Measurements from ENCODE around the gene FOXO3B.
"Not testable (repeated sequence)": the region's sequence is repeated elsewhere in the genome, so short reads cannot be mapped to it uniquely, and the experiment has no call there.

FOXO3B gene

DNA sequence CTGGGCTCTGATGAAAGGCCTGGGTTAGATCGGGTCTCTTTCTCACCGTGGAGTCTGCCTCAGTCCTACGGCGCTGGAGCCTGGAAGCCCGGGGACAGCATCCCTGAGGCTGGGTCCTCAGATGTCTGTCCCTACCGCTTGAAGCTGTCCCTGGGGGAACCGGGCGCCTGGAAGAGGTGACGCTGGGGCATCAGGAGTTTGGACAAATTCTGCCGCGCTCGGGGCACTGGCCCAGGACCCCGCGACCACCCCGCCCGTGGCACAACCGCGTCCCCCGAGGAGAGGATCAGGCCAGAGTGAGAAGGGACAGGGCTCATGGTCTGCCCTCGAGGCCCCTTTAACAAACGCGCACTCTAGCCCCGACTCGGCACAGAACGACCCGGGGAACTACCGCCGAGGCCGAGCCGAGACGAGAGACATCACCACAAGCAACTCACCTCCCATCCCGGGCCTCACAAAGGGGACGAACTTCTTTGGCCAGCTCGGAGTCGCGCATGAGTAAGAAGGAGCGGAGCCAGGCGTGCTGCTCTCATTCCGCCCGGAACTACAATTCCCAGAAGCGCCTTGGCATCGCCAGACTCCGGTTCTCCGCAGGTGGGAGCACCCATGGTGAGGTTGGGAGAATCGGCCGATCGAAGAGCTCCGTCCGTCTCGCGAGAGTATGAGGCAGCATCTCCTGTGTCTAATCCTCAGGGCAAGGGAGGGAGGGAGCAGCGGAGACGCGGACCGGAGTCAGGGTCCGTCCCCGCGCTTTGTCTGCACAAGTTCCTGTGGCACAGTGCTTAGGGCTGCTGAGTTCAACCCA, at the start of gene FOXO3B:
TSS of gene FOXO3B (minus strand) at position 548 of the 805 bp plus-strand sequence. CDS start 663 bp downstream, outside the sequence.
- peak; percentile 57 for DNase-seq (ENCODE audit: low read depth)

DNA sequence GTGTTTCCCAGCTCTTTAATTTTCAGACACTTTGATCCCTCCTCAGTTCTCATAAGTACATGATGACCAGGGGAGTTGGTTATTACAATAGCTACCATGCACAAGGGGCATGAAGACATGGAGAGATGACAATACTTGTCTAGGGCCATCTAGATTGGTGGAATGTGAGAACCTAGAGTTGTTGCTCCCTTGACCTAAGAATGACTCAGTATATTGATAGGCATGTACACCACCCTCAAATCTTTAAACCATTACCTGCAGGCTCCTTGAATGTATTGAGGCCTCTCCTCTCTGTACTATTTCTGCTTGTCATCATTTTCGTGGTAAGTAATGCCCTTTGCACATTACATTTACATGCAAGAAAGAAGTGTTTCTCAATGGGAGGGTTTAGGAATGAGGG, 41.4 kb upstream of the FOXO3B start:
- DNase-seq (ENCODE audit: low read depth): not testable (repeated sequence)

DNA sequence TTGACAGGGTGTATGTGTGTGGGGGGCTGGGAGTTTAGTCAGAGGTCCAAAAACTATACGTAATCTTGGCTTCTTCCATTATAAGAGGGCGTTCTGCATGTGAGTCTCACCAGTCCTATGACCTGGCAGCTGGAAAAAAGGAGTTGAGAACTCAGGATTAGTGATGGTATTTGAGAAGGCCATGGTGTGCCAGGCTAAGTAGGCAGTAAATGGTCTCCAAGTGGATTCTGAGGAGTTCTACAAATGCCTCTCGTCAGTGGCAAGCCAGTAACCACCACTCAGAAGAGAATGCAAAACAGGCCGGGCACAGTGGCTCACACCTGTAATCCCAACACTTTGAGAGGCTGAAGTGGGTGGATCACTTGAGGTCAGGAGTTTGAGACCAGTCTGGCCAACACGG, 40.5 kb upstream of the FOXO3B start:
- DNase-seq (ENCODE audit: low read depth): not testable (repeated sequence)

DNA sequence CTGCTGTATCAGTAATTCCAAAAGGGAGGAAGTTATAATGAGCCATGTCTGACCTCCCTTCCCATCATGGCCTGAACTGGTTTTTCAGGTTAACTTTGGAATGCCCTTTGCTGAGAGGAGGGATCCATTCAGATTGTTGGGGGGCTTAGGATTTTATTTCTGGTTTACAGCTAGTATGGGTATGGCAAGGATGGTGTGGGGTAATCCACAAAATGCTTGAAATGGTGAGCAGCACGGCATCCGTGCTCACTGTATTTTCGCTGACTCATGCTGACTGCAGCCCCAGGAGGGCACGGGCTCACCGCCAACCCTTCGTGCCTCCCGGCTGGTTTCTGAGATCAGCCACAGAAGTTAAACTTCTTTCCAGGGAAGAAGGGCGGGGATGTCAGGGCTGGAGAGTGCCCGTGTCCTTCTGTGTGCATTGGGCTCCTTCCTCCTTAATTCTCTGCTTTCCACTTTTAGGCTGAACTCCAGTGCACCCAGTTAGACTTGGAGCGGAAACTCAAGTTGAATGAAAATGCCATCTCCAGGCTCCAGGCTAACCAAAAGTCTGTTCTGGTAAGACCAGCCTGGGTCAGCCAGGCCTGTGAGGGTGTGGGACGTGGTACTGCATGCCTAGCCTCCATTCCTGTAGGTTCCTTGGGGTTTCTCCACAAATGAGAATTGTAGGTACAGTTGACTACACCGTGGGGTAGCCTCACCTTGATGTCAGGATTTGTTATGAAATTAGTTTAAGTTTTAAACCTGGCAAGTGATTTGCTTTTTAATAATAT, 39.8 kb upstream of the FOXO3B start:
- not testable (repeated sequence) for DNase-seq (ENCODE audit: low read depth)

DNA sequence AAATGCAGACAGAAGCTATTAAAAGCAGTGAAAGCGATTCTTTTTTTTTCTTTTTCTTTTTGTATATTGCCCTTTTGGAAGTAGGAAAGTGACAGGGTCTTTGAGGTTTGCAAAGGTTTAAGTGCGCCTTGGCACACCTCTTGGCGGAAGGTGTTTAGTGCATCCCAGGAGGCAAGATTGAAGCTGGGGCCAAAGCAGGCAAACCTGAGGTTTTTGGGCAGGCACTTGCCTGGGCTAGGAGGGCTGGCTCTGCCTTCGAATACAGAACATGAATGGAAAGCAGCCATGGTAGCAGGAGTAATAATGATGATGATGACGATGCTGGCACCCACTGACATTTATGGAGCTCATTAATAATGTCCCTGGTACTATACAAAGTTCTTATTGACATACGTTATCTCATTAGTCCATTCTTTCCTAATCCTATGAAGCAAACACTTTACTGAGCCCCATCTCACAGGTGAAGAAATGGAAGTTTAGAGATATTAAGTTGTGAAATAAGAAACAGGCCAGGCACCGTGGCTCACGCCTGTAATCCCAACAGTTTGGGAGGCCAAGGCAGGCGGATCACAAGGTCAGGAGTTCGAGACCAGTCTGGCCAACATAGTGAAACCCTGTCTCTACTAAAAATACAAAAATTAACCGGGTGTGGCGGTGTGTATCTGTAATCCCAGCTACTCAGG, 37.5 kb upstream of the FOXO3B start:
- DNase-seq (ENCODE audit: low read depth): not testable (repeated sequence)

DNA sequence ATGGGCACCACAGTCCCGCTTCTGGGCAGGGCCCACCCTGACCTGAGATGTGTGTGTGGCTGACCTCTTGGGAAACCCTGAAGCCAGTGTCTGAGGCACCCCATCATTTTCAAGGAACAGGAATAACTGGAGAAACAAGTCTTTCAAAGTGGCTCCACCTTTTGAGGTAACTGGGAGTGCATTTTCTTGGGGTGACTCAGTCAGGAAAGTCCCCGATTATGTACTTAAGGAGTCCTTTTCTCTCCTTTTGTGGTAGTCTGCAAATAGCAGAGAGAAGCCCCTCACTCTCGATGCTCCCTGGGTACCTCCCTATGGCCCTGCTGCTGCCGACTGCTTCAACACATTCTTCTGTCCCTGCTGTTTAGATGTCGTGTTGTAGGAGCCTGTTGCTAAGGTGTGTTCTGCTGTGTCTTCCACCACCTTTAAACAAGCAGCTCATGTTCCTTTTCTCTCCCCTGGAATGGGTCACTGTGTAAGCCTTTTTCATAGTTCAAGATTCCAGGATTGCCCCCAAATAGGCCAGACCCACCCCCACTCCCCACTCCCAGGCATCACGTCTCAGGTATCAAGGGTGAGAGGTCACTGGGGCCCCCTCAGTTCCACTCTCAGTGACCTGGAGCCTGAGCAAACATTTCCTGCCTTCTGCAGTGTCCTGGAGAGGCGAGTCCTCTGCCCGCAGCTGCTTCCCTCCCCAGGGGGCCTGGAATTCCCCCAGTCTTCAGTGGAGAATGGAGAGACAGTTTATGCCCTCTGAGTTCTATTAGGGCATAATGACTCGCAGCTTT, 36.7 kb upstream of the FOXO3B start:
- not testable (repeated sequence) for DNase-seq (ENCODE audit: low read depth)

DNA sequence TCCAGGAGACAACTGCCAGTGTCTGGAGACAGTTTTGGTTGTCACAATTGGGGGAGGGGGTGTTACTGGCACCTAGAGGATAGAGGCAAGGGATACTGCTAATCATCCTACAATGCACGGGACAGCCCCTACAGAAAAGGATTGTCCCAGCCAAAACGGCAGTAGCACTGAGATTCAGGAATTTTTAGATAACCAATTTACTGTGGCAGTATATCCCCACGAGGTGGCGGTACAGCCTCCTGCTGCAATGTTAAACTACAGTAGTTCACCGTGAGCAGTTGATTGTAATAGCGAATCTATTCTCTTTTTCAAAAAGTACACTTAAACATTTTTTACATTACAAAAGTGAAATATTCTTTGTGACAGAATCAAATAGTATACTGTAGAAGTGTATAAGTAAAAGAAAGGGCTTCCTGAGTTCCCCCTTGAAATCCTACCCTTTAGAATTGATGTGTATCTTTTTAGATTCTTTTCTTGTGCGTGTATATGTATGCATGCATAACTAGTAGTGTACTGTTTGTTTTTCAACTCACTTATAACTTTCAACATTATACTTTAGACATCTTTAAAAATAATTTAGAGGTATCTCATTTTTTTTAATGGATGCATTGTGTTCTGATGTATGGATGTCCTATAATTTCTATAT, 30.4 kb upstream of the FOXO3B start:
- peak; percentile 41 for DNase-seq (ENCODE audit: low read depth)

DNA sequence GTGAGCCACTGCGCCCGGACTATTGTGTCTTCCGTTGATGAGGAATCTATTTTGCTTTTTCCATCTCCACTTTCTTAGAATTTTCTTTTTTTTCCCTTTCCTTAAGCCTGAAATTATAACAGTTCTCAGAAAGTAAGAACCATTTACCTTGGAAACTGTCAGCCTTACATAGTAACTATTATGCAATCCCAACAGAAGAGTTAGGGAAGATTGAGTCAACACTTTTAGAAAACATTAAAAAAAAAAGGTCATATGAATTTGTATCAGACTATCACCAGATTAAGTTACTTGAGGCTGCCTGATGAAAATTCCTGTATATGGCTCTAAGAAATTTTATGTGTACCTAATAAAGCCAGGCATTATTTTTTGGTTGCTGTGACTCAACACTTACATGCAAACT, 26.1 kb upstream of the FOXO3B start:
- not testable (repeated sequence) for DNase-seq (ENCODE audit: low read depth)

DNA sequence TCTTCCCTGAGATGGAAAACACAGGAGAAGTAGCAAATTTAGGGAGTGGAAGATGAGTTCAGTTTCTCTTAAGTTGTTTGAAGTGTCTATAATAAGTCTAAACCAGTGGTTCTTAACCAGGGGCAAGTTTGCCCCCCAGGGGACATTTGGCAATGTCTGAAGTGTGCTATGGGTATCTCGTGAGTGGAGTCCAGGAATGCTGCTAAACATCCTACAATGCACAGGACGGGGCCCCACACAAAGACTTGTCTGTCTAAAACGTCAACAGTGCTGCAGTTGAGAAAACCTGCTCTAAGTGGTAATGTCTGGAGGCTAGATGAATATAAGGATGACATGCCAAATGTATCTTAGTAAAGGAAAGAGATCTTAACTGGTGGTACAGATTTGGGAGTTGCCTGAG, 23.8 kb upstream of the FOXO3B start:
- not testable (repeated sequence) for DNase-seq (ENCODE audit: low read depth)

DNA sequence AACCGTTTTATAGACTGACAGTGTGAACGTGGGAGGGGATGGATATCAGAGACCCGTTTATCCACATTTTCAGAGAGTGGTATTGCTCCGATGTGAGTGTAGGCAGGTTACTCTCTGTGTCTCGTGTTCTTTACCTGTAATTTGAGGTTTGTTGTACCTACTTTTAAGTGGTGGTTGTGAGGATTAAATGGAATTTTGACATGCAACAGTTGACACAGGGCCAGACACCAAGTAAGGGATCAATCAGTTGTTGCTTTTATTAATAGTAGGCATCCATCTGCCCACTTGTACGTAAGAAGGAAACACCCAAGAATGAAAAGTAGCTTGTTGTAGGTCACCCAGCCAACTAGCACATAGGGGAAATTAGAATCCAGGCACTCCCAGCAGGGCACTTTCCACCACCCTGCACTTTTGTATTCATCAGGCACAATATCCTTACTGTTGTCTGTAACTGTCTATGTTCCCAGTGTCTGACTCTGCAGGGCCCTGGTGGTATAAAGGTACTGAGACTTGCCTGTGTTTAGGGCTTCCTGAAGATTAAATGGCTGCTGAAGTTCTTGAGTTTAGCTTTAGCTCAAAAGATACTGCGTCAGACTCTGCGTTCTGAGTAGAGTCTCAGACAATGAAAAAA, 16.5 kb upstream of the FOXO3B start:
- DNase-seq (ENCODE audit: low read depth): not testable (repeated sequence)

DNA sequence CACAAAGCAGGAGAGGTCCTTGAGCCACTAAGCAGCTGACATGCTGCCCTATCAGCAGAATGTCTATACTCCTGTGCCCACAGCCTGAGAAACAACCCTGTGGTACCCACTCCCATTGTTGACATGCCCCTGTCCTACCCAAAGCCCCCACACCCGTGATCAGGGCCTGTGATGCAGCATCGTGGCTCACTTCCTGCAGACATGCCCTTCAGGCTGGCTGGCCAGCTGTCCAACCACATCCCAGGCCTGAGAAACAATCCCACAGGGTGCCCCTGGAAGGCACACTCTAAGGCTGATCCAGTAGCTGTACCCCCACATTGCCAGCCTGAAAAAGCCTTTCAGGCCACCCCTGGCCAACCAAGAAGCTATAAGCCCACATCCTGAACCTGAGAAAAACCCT, 13.0 kb upstream of the FOXO3B start:
- DNase-seq (ENCODE audit: low read depth): not testable (repeated sequence)

DNA sequence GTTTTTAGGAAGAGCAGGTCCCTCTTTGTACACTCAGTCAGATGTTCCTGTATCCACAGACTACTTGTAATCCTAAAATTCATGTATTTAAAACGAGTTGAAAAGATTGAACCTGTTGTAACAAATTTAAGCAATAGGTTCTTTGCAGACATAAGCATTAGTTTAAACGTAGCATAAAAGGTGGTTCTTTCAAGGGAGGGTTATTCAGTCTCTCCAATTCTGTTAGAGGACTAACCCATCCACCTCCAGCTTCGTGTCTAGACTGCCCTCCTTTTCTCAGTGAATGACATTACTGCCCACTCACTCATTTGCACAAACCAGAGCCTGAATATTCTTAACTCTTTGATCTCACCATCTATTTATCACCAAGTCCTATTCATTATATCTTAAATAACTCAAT, 554 bp upstream of the FOXO3B start:
- DNase-seq (ENCODE audit: low read depth): not testable (repeated sequence)

DNA sequence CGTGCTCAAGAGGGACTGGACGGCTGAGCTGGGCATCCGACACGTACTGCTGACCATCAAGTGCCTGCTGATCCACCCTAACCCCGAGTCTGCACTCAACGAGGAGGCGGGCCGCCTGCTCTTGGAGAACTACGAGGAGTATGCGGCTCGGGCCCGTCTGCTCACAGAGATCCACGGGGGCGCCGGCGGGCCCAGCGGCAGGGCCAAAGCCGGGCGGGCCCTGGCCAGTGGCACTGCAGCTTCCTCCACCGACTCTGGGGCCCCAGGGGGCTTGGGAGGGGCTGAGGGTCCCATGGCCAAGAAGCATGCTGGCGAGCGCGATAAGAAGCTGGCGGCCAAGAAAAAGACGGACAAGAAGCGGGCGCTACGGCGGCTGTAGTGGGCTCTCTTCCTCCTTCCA, 4.7 kb downstream of the FOXO3B start:
- DNase-seq (ENCODE audit: low read depth): not testable (repeated sequence)

DNA sequence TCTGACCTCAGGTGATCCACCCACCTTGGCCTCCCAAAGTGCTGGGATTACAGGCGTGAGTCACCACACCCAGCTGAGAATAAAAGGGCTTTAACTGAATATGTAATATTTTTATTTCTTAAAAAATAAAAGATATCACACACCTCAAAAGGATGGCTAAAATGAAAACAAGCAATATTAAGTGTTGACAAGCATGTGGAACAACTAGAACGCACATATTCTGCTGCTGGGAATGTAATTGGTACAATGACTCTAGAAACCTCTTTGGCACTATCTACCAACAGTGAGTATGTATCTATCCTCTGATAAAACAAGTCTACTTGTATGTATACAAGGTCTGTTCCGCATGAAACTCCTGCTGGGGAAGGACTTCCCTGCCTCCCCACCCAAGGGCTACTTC, 5.2 kb downstream of the FOXO3B start:
- not testable (repeated sequence) for DNase-seq (ENCODE audit: low read depth)

DNA sequence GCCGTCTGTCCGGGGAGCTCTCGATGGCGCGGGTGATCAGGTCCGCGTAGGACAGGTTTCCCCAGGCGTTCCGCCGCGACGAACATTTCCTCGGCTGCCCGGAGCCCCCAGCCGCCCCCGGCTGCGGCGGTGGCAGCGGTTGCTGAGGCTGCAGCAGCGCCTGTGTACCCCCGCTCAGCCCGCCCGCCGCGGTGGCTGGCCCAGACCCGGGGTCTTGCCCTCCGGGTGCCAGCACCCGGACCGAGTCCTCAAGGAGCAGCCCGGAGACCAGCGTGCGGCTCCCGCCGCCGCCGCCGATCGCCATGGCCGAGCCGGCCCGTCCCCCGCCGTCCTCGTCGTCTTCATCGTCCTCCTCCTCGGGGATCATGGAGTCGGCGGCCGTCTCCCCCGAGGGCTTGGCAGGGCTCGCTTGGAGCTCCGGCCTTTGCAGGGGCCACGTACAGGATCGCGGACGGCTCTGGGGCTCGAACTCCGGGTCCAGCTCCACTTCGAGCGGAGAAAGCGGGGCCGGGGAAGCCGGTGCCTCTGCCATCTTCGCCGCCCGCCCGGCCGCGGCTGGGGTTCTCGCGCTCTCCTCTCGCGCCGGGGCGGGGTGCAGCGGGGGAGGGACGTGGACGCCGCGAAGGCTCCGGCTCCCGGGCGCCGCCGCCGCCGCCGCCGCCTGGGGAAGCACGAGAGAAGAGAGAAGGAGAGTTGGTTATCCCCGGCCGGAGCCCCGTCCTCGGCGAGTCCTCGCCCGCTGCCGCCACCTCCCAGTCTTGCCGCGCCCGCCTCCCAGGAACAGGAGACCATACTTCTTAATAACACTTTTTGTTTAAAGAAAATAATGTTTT, 9.5 kb downstream of the FOXO3B start:
- not testable (repeated sequence) for DNase-seq (ENCODE audit: low read depth)

DNA sequence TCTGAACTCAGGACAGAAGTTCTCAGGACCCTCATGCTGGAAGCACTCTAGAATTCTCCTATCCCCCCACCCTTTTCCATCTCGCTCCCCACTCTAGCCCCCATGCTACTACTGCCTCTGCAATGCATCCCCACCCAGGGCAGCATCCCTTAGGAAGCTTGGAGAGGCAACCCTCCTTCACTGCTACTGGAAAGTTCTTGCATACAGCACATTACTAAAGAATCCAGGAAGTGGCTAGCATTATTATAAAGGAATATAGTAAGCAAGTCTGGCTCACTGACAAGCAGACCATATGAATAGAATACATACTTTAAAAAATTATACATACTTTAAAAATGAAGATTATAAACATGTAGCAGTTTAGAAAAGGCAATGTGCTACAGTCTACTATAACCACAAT, 13.5 kb downstream of the FOXO3B start:
- DNase-seq (ENCODE audit: low read depth): not testable (repeated sequence)

DNA sequence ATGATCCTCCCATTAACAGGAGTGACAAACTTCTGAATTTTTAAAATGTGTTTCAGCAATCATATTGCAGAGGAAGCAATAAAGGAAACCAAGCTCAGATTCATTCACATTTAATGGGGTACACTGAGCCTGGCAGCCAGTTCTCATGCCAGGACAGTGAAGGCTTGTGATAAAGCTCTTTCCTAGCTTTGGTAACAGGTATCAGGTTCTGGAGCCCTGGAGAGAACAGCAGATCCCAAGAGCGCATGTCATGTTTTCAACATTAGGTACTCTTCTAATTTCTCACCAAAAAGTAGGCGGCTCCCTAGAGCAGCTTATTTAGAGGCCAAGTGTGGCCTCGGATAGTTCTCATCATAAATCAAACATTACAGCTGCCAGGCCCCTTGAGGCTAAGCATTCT, 14.6 kb downstream of the FOXO3B start:
- not testable (repeated sequence) for DNase-seq (ENCODE audit: low read depth)

DNA sequence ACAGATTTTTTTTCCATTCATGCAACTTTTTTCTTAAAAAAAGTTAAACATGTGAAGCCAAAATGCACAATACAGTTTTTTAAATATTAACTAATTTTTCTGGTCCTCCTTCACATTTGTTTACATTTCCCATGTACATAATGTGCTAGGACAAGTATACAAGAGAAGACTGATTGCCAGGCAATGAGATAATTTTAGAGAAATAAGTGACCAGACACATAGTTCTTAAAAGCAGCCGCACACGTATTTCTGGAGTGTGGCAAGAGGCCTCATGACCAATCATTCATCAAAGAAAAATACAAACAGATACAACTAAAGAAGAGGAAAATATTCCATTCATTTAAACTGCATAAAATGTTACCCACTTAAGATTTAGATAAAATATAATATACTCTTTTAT, 15.8 kb downstream of the FOXO3B start:
- DNase-seq (ENCODE audit: low read depth): not testable (repeated sequence)

DNA sequence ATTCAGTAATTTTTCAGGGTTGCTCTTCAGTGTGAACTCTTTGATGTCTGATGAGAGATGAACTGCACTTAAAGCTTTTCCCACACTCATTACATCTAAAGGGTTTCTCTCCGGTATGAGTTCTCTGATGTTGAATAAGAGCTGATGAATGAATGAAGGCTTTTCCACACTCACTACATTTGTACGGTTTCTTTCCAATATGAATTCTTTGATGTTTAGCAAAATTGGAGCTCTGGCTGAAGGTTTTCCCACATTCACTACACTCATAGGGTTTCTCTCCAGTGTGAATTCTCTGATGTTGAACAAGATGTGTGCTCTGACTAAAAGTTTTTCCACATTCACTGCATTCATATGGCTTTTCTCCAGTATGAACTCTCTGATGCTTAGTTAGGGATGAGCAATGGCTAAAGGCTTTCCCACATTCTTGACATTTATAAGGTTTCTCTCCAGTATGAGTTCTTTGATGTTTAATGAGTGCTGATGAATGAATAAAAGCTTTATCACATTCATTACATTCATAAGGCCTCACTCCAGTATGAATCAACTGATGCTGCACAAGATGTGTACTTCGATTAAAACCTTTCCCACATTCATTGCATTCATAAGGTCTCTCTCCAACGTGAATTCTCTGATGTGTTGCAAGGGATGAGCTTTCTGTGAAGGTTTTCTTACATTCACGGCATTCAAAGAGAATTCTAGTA, 20.0 kb downstream of the FOXO3B start:
- not testable (repeated sequence) for DNase-seq (ENCODE audit: low read depth)

Measured in stimulated activated CD4-positive, alpha-beta T cell treated with anti-CD3 and anti-CD28 coated beads, Interleukin-2, amount 100 ng/mL, for 4 hours (primary cell).